MCF 10A (cell line): ENCODE measurements around the gene KIAA0408. TPM values are rescaled to one million over a fixed set of nuclear protein-coding genes. Genes with fewer than 3 reads are reported as not detected.

Experiments used
- BruUV-seq: library from RNA; stranded (reverse); fragments of 400-500 nt; replicated peaks from 2 replicates; lab custom pipeline; 2021; lab: Mats Ljungman, UMichigan
- CTCF ChIA-PET: fragments of 300-600 bp; sonication (Branson Sonifier 250); formaldehyde crosslinking; extraction: SDS; loops from one replicate; lab custom pipeline; 2021; ENCODE audit warnings: antibody characterized with exemption, inconsistent platforms; lab: Yijun Ruan, JAX
- POLR2A ChIA-PET: fragments of 300-600, 350-650 bp; sonication (Branson Sonifier 250); formaldehyde crosslinking; extraction: SDS; loops from one replicate; lab custom pipeline; 2020; ENCODE audit warnings: antibody characterized with exemption, inconsistent platforms; lab: Yijun Ruan, JAX
- DNase-seq: peaks from one replicate; pipeline ENCODE4 v3.0.0-alpha.2; 2018; ENCODE audit not compliant: unreplicated experiment
- H3K27ac Mint-ChIP-seq: one replicate; pipeline ENCODE4 v1.8.0; 2022; ENCODE audit warnings: mild to moderate bottlenecking, low read depth, mixed read lengths; ENCODE audit not compliant: unreplicated experiment
- H3K27me3 Mint-ChIP-seq: one replicate; pipeline ENCODE4 v1.8.0; 2022; ENCODE audit warnings: mixed read lengths; ENCODE audit not compliant: insufficient read depth, unreplicated experiment
- H3K36me3 Mint-ChIP-seq: one replicate; pipeline ENCODE4 v1.8.0; 2022; ENCODE audit warnings: mild to moderate bottlenecking, moderate library complexity, mixed read lengths; ENCODE audit not compliant: insufficient read depth, unreplicated experiment
- H3K4me1 Mint-ChIP-seq: one replicate; pipeline ENCODE4 v1.8.0; 2022; ENCODE audit warnings: mixed read lengths; ENCODE audit not compliant: insufficient read depth, unreplicated experiment
- H3K4me3 Mint-ChIP-seq: one replicate; pipeline ENCODE4 v1.8.0; 2022; ENCODE audit warnings: mild to moderate bottlenecking, moderate library complexity, mixed read lengths; ENCODE audit not compliant: unreplicated experiment
- H3K9me3 Mint-ChIP-seq: one replicate; pipeline ENCODE4 v1.8.0; 2022; ENCODE audit warnings: mixed read lengths; ENCODE audit not compliant: unreplicated experiment
- CTCF ChIP-seq: fragments of 200-600 bp; IDR thresholded peaks from one replicate; pipeline ENCODE4 v1.8.0; 2022; ENCODE audit warnings: antibody characterized with exemption, mild to moderate bottlenecking; ENCODE audit not compliant: unreplicated experiment
- intact Hi-C: fragments of 100-400 bp; cut with micrococcal nuclease; formaldehyde crosslinking; loops from 2 replicates; pipeline ENCODE4 v1.14.1; 2022
- total RNA-seq: library from RNA; stranded (reverse); gene quantifications from 2 replicates; pipeline ENCODE4 v1.2.3, GENCODE V29; 2022

The KIAA0408 gene
- total RNA-seq, 1 experiment from 2014 or later, result not detected

GRCh38 chr6:127496471-127496870 is 37.3 kb upstream of the KIAA0408 start:
- BruUV-seq, result no TSS peak
- Mint-ChIP-seq H3K27ac (no peak overlapping the region), H3K4me1 (no peaks in the 10 kb centered on the region), H3K9me3 (no peaks in the 10 kb centered on the region), H3K4me3 (no peak overlapping the region), H3K27me3 (peaks cover 18% of the 10 kb centered on the region), H3K36me3 (no peaks in the 10 kb centered on the region)
- ChIA-PET POLR2A (no interaction called here), CTCF (interaction anchor here (0.8 to 2.9 kb wide), 4 partner anchors 11 to 33 kb away, joined by 3 to 12 read pairs (median 3); no protein-coding TSS in a partner anchor)
- intact Hi-C loops, result no loop called here
- peak; percentile 48 for DNase-seq
- TF ChIP-seq CTCF, result peak; percentile 8

- no TSS peak for BruUV-seq
- no peak overlapping the region for H3K4me3 Mint-ChIP-seq
- CTCF ChIA-PET, result interaction anchor here (0.6 to 3.3 kb wide), 5 partner anchors 16 to 192 kb away, joined by 3 to 13 read pairs (median 4); no protein-coding TSS in a partner anchor
Observed at GRCh38 chr6:127494240-127494767, 35.1 kb upstream of the KIAA0408 start.

GRCh38 chr6:127489248-127489647 is 30.1 kb upstream of the KIAA0408 start:
- TF ChIP-seq CTCF, result no peak
- intact Hi-C loops, result no loop called here
- CTCF ChIA-PET, result interaction anchor here (1.1 to 2.9 kb wide), 4 partner anchors 9 to 186 kb away, joined by 3 to 10 read pairs (median 4); partner anchors contain the start of gene KIAA0408
- no TSS peak for BruUV-seq
- Mint-ChIP-seq H3K4me3 (no peak overlapping the region), H3K4me1 (peaks cover 8% of the 10 kb centered on the region), H3K27ac (no peak overlapping the region), H3K27me3 (no peaks in the 10 kb centered on the region), H3K36me3 (no peaks in the 10 kb centered on the region), H3K9me3 (no peaks in the 10 kb centered on the region)
- no peak for DNase-seq
- POLR2A ChIA-PET, result no interaction called here

More at GRCh38 chr6:127494240-127494767, 35.1 kb upstream of the KIAA0408 start:
- Mint-ChIP-seq H3K36me3 (no peaks in the 10 kb centered on the region), H3K27me3 (peaks cover 18% of the 10 kb centered on the region), H3K4me1 (no peaks in the 10 kb centered on the region), H3K27ac (no peak overlapping the region), H3K9me3 (no peaks in the 10 kb centered on the region)
- POLR2A ChIA-PET, result interaction anchor here (0.6 to 1.1 kb wide), 2 partner anchors 28 to 829 kb away, joined by 3 read pairs; no protein-coding TSS in a partner anchor
- TF ChIP-seq CTCF, result no peak
- intact Hi-C loops, result no loop called here
- DNase-seq, result no peak

GRCh38 chr6:127486934-127487333 is 27.7 kb upstream of the KIAA0408 start:
- BruUV-seq, result no TSS peak
- Mint-ChIP-seq H3K36me3 (no peaks in the 10 kb centered on the region), H3K27me3 (no peaks in the 10 kb centered on the region), H3K9me3 (no peaks in the 10 kb centered on the region), H3K27ac (no peak overlapping the region), H3K4me3 (no peak overlapping the region), H3K4me1 (peaks cover 23% of the 10 kb centered on the region)
- DNase-seq, result no peak
- no peak for TF ChIP-seq CTCF
- ChIA-PET CTCF (interaction anchor here (1.7 to 2.9 kb wide), 2 partner anchors 11 to 23 kb away, joined by 8 to 10 read pairs; no protein-coding TSS in a partner anchor), POLR2A (no interaction called here)
- intact Hi-C loops, result no loop called here
